Keratinocyte (primary cell): ENCODE results near the gene KCNQ4. TPM values are rescaled to one million over a fixed set of nuclear protein-coding genes. Genes with fewer than 3 reads are reported as not detected.

Source experiments
- DNase-seq: peaks from one replicate; pipeline ENCODE4 v3.0.0-alpha.2; 2011; ENCODE audit warnings: low read depth, missing footprints, low spot score
- FAIRE-seq: peaks from 2 replicates; lab custom pipeline; 2011; peaks lifted over from hg19 to GRCh38; lab: Jason Lieb, UNC
- H2AFZ ChIP-seq: 2 replicates; pipeline ENCODE4 v1.6.0; 2012; ENCODE audit warnings: low read length, control low read depth, inconsistent platforms; ENCODE audit not compliant: control insufficient read depth
- H3K27ac ChIP-seq: 2 replicates; pipeline ENCODE4 v1.5.1; 2011; ENCODE audit warnings: low read length; ENCODE audit not compliant: control insufficient read depth, insufficient read depth
- H3K27me3 ChIP-seq: 3 replicates; pipeline ENCODE4 v1.6.0; 2011; ENCODE audit warnings: low read length; ENCODE audit not compliant: control insufficient read depth, insufficient read depth; ENCODE audit errors: extremely low read depth
- H3K36me3 ChIP-seq, 2 experiments: 2 replicates in 1 of 2; 3 replicates in 1 of 2; pipeline ENCODE4 v1.5.1; 2011; ENCODE audit warnings: low read length in 2 of 2, mild to moderate bottlenecking in 1 of 2; ENCODE audit not compliant: control insufficient read depth in 2 of 2, insufficient read depth in 2 of 2; ENCODE audit errors: extremely low read depth in 1 of 2
- H3K4me1 ChIP-seq: 3 replicates; pipeline ENCODE4 v1.5.1; 2011; ENCODE audit warnings: low read length; ENCODE audit not compliant: control insufficient read depth, insufficient read depth; ENCODE audit errors: extremely low read depth
- H3K4me2 ChIP-seq: 3 replicates; pipeline ENCODE4 v1.6.0; 2011; ENCODE audit warnings: low read depth, low read length; ENCODE audit not compliant: control insufficient read depth, insufficient read depth; ENCODE audit errors: extremely low read depth
- H3K4me3 ChIP-seq, 3 experiments: fragments of 200-600 bp in 1 of 3; sonication (generic) in 1 of 3; 2 replicates in 2 of 3; 3 replicates in 1 of 3; pipeline ENCODE4 v1.5.1; 2011 to 2016; ENCODE audit warnings: low read length in 3 of 3, mild to moderate bottlenecking in 3 of 3, control low read depth in 2 of 3, inconsistent platforms in 1 of 3, low read depth in 1 of 3, mixed read lengths in 1 of 3, mixed run types in 1 of 3, moderate library complexity in 1 of 3; ENCODE audit not compliant: control insufficient read depth in 2 of 3, insufficient read depth in 2 of 3; ENCODE audit errors: extremely low read depth in 1 of 3
- H3K79me2 ChIP-seq: 2 replicates; pipeline ENCODE4 v1.6.0; 2012; ENCODE audit warnings: low read length; ENCODE audit not compliant: control insufficient read depth, insufficient read depth
- H3K9ac ChIP-seq: 3 replicates; pipeline ENCODE4 v1.6.0; 2011; ENCODE audit warnings: low read length; ENCODE audit not compliant: control insufficient read depth, insufficient read depth; ENCODE audit errors: extremely low read depth
- H3K9me1 ChIP-seq: 3 replicates; pipeline ENCODE4 v1.6.0; 2011; ENCODE audit warnings: low read length; ENCODE audit not compliant: control insufficient read depth, insufficient read depth; ENCODE audit errors: extremely low read depth
- H3K9me3 ChIP-seq: 2 replicates; pipeline ENCODE4 v1.5.1; 2012; ENCODE audit warnings: low read depth, low read length; ENCODE audit not compliant: control insufficient read depth
- H4K20me1 ChIP-seq: 3 replicates; pipeline ENCODE4 v1.6.0; 2011; ENCODE audit warnings: low read length; ENCODE audit not compliant: control insufficient read depth, insufficient read depth; ENCODE audit errors: extremely low read depth
- EZH2 ChIP-seq: IDR thresholded peaks from one replicate; pipeline ENCODE4 v1.6.1; 2012; ENCODE audit warnings: inconsistent platforms, mild to moderate bottlenecking, low read length, moderate library complexity
- dilution Hi-C: fragments of 300-500 bp; cut with MboI; formaldehyde crosslinking; loops from one replicate; pipeline ENCODE4 v1.7.0; 2020; ENCODE audit warnings: low sequenced_read_pairs; ENCODE audit not compliant: extremely low pct_ligation_motif_present
- polyA plus RNA-seq, 5 experiments: library from polyadenylated mRNA; depleted of rRNA in 3 of 5; stranded (reverse) in 3 of 5; stranded (forward) in 1 of 5; unstranded in 1 of 5; fragments of >200 nt; gene quantifications; 1 replicate in 1 of 5; 2 replicates in 3 of 5; 3 replicates in 1 of 5; pipeline versions ENCODE4 v1.2.1 to v1.2.3, GENCODE V29; 2011 to 2012; ENCODE audit warnings: missing spikeins in 2 of 5, low read depth in 1 of 5, low replicate concordance in 1 of 5
- TF ChIP-seq, protein P1 (sequence below), 3 experiments: IDR thresholded peaks in 1 of 3; conservative IDR thresholded peaks in 1 of 3; optimal IDR thresholded peaks in 1 of 3; 2 replicates in 2 of 3; 3 replicates in 1 of 3; pipeline versions ENCODE3 to v1.5.1; 2011; ENCODE audit warnings: low read length in 3 of 3, mild to moderate bottlenecking in 3 of 3, moderate library complexity in 2 of 3, control low read depth in 1 of 3, inconsistent platforms in 1 of 3; ENCODE audit not compliant: insufficient read depth in 2 of 3; ENCODE audit errors: extremely low read depth in 1 of 3

Gene KCNQ4
- polyA plus RNA-seq, 1 donor (not counting 4 experiments of a cell fraction or from before 2014, with no cell fraction given) = not detected

- Histone ChIP-seq H3K9me3 (no peaks in the 10 kb centered on the region), H3K4me2 (no peak overlapping the region), H3K36me3 (no peaks in the 10 kb centered on the region), H3K9ac (no peak overlapping the region), H3K9me1 (no peaks in the 10 kb centered on the region), H3K27ac (no peak overlapping the region), H3K27me3 (peaks cover 34% of the 10 kb centered on the region), H3K4me1 (no peaks in the 10 kb centered on the region), H3K79me2 (no peaks in the 10 kb centered on the region), H4K20me1 (no peaks in the 10 kb centered on the region), H2AFZ (no peak overlapping the region), H3K4me3 (no peak overlapping the region)
- FAIRE-seq (no peak), DNase-seq (no peak)
- no peak for TF ChIP-seq EZH2
- TF ChIP-seq, protein P1, sequence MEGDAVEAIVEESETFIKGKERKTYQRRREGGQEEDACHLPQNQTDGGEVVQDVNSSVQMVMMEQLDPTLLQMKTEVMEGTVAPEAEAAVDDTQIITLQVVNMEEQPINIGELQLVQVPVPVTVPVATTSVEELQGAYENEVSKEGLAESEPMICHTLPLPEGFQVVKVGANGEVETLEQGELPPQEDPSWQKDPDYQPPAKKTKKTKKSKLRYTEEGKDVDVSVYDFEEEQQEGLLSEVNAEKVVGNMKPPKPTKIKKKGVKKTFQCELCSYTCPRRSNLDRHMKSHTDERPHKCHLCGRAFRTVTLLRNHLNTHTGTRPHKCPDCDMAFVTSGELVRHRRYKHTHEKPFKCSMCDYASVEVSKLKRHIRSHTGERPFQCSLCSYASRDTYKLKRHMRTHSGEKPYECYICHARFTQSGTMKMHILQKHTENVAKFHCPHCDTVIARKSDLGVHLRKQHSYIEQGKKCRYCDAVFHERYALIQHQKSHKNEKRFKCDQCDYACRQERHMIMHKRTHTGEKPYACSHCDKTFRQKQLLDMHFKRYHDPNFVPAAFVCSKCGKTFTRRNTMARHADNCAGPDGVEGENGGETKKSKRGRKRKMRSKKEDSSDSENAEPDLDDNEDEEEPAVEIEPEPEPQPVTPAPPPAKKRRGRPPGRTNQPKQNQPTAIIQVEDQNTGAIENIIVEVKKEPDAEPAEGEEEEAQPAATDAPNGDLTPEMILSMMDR (optimal IDR thresholded peaks at IDR 0.05 in 1 of 3, IDR thresholded peaks at IDR 0.05 in 1 of 3, conservative IDR thresholded peaks at IDR 0.05 in 1 of 3; ENCODE audit: extremely low read depth in 1 of 3, insufficient read depth in 2 of 3, low read length in 3 of 3) = no peak
- dilution Hi-C loops = no loop called here
Observed at GRCh38 chr1:40794974-40795715, 11.6 kb downstream of the KCNQ4 start.

DNA sequence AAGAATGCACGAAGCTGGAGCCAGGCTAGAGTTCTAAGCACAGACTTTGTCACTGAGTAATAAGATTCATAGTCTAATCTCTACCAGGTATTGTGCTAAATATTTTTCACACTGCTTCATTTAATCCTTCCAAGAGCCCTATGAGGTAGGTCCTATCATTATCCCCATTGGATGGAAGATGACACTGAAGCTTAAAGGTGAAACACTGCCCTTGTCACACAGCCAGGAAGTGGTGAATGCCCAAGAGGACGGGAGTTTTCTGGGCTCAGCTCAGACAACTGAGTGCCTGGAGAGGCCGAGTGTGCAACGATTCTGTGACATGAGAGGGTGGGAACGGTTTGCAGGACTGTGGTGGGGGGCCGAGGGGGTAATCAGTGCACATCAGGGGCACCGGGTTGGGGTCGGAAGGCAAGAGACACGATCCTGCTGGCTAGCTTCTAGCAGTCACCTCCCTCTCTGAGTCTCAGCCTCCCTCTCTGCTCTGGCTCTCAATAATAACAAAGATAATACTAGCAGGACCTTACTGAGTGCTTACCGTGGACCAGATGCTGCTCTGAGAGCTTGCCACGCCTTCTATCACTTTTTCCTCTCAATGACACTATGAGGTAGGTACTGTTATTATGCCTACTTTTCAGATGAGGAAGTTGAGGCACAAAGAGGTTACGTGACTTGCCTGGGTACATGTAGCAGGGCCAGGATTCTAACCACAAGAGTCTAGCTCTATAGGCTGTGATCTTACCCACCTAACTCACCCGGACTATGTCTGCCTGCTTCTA is 12.4 kb downstream of the KCNQ4 start:
- TF ChIP-seq EZH2 = no peak
- TF ChIP-seq, protein P1 (optimal IDR thresholded peaks at IDR 0.05 in 1 of 3, IDR thresholded peaks at IDR 0.05 in 1 of 3, conservative IDR thresholded peaks at IDR 0.05 in 1 of 3; ENCODE audit: extremely low read depth in 1 of 3, insufficient read depth in 2 of 3, low read length in 3 of 3) = no peak

More for the DNA sequence above, 12.4 kb downstream of the KCNQ4 start:
- no peaks in the 10 kb centered on the region for H3K4me1 ChIP-seq
- H3K9me3 ChIP-seq = no peaks in the 10 kb centered on the region
- no peaks in the 10 kb centered on the region for H3K79me2 ChIP-seq
- no peaks in the 10 kb centered on the region for H3K9me1 ChIP-seq
- no peak for FAIRE-seq
- DNase-seq = no peak
- no peak overlapping the region for H3K9ac ChIP-seq
- dilution Hi-C loops = no loop called here
- no peak overlapping the region for H3K4me3 ChIP-seq
- H4K20me1 ChIP-seq = no peaks in the 10 kb centered on the region
- no peak overlapping the region for H2AFZ ChIP-seq
- H3K4me2 ChIP-seq = no peak overlapping the region
- H3K27ac ChIP-seq = no peak overlapping the region
- H3K27me3 ChIP-seq = peaks cover 38% of the 10 kb centered on the region
- H3K36me3 ChIP-seq = no peaks in the 10 kb centered on the region
